ENCODE data around the gene TST. TPM values are rescaled to one million over a fixed set of nuclear protein-coding genes. Genes with fewer than 3 reads are reported as not detected.

TST gene
- total and polyA plus RNA-seq, 10 of the 15 experiments (the other 5 are each of a cell fraction or from before 2014, with no cell fraction given): 2.4 to 24.6 (median 10.4) TPM

DNA sequence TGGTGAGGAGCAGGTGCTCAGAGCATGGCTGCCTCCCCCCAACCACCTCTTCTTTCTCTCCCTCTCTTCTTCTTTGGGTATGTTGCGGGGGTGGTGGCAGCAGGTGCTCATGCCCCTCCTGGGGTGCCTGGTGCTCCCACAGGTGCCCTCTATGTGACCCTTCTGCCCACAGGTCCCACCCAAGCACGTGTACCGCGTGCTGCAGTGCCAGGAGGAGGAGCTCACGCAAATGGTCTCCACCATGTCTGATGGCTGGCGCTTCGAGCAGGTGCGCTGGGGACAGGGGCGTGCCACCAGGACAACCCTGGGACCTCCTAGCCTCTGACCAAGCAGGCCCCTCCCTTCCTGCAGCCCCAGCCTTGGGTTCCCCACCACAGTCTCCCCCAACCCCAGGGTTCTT lies 38.0 kb upstream of the TST start:
- no peaks in the 10 kb centered on the region for H4K20me1 ChIP-seq (ENCODE audit: control insufficient read depth, insufficient read depth)
- DNase-seq (ENCODE audit: low read depth, low spot score): no peak
- no peak overlapping the region for H3K4me2 ChIP-seq (ENCODE audit: control insufficient read depth, insufficient read depth)
- no peak overlapping the region for H3K9ac ChIP-seq (ENCODE audit: control insufficient read depth, insufficient read depth, low read length)
- H3K36me3 ChIP-seq (ENCODE audit: control insufficient read depth in 2 of 2, insufficient read depth in 2 of 2, low read length in 1 of 2): peaks cover 0 to 2% of the 10 kb centered on the region in 2 experiments; a peak in 2 of 4 replicates
- TF ChIP-seq, protein P1, sequence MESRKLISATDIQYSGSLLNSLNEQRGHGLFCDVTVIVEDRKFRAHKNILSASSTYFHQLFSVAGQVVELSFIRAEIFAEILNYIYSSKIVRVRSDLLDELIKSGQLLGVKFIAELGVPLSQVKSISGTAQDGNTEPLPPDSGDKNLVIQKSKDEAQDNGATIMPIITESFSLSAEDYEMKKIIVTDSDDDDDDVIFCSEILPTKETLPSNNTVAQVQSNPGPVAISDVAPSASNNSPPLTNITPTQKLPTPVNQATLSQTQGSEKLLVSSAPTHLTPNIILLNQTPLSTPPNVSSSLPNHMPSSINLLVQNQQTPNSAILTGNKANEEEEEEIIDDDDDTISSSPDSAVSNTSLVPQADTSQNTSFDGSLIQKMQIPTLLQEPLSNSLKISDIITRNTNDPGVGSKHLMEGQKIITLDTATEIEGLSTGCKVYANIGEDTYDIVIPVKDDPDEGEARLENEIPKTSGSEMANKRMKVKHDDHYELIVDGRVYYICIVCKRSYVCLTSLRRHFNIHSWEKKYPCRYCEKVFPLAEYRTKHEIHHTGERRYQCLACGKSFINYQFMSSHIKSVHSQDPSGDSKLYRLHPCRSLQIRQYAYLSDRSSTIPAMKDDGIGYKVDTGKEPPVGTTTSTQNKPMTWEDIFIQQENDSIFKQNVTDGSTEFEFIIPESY (IDR thresholded peaks at IDR 0.05): no peak
- TF ChIP-seq, protein P2, sequence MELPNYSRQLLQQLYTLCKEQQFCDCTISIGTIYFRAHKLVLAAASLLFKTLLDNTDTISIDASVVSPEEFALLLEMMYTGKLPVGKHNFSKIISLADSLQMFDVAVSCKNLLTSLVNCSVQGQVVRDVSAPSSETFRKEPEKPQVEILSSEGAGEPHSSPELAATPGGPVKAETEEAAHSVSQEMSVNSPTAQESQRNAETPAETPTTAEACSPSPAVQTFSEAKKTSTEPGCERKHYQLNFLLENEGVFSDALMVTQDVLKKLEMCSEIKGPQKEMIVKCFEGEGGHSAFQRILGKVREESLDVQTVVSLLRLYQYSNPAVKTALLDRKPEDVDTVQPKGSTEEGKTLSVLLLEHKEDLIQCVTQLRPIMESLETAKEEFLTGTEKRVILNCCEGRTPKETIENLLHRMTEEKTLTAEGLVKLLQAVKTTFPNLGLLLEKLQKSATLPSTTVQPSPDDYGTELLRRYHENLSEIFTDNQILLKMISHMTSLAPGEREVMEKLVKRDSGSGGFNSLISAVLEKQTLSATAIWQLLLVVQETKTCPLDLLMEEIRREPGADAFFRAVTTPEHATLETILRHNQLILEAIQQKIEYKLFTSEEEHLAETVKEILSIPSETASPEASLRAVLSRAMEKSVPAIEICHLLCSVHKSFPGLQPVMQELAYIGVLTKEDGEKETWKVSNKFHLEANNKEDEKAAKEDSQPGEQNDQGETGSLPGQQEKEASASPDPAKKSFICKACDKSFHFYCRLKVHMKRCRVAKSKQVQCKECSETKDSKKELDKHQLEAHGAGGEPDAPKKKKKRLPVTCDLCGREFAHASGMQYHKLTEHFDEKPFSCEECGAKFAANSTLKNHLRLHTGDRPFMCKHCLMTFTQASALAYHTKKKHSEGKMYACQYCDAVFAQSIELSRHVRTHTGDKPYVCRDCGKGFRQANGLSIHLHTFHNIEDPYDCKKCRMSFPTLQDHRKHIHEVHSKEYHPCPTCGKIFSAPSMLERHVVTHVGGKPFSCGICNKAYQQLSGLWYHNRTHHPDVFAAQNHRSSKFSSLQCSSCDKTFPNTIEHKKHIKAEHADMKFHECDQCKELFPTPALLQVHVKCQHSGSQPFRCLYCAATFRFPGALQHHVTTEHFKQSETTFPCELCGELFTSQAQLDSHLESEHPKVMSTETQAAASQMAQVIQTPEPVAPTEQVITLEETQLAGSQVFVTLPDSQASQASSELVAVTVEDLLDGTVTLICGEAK (IDR thresholded peaks at IDR 0.05; ENCODE audit: borderline replicate concordance): no peak
- TF ChIP-seq, protein P3, sequence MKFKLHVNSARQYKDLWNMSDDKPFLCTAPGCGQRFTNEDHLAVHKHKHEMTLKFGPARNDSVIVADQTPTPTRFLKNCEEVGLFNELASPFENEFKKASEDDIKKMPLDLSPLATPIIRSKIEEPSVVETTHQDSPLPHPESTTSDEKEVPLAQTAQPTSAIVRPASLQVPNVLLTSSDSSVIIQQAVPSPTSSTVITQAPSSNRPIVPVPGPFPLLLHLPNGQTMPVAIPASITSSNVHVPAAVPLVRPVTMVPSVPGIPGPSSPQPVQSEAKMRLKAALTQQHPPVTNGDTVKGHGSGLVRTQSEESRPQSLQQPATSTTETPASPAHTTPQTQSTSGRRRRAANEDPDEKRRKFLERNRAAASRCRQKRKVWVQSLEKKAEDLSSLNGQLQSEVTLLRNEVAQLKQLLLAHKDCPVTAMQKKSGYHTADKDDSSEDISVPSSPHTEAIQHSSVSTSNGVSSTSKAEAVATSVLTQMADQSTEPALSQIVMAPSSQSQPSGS (IDR thresholded peaks at IDR 0.05; ENCODE audit: low read length): no peak
- H3K4me1 ChIP-seq (ENCODE audit: control insufficient read depth, insufficient read depth, low read length): peaks cover 11% of the 10 kb centered on the region
- 74% methylated on average over 6 of the region's 9 CpGs for WGBS (ENCODE audit: insufficient coverage, insufficient replicate concordance, low lambda C conversion rate, missing lambda C conversion rate)
- H3K27me3 ChIP-seq (replicated peaks in 1 of 2; ENCODE audit: control insufficient read depth in 2 of 2, insufficient read depth in 2 of 2, low read length in 1 of 2): no peaks in the 10 kb centered on the region
- POLR2A ChIA-PET: no interaction called here
- no peaks in the 10 kb centered on the region for H3K9me3 ChIP-seq (replicated peaks; ENCODE audit: control insufficient read depth, insufficient read depth, low read length)
- no peak for ATAC-seq
- no peak for FAIRE-seq
- SMC1A ChIA-PET (ENCODE audit: uncharacterized antibody, unreplicated experiment): no interaction called here
- no TSS peak for BruUV-seq (replicated peaks)
- H3K27ac ChIP-seq (ENCODE audit: control insufficient read depth, insufficient read depth): no peak overlapping the region
- H3K79me2 ChIP-seq (ENCODE audit: control insufficient read depth, insufficient read depth, low read length): no peaks in the 10 kb centered on the region
- in situ Hi-C loops (cut with MboI) (no loop called here), intact Hi-C loops (cut with micrococcal nuclease; ENCODE audit: unreplicated experiment) (no loop called here)
- H3K4me3 ChIP-seq: no peak overlapping the region
- RAD21 ChIA-PET (ENCODE audit: unreplicated experiment): no interaction called here
- H2AFZ ChIP-seq (ENCODE audit: control insufficient read depth, low read depth, low read length): no peak overlapping the region
- CTCF ChIA-PET: no interaction called here
